K562 (cell line): Measurements from ENCODE around the gene RPS17. TPM values are rescaled to one million over a fixed set of nuclear protein-coding genes. Genes with fewer than 3 reads are reported as not detected.

ENCODE experiments used
- ATAC-seq: fragments of 200-7000 bp; cut with Tn5 transposase; 3 replicates; pipeline ENCODE4 v1.9.1; 2020; ENCODE audit warnings: moderate library complexity
- BruUV-seq: library from RNA; stranded (reverse); fragments of 400-500 nt; replicated peaks from 2 replicates; lab custom pipeline; 2021; lab: Mats Ljungman, UMichigan
- CTCF ChIA-PET: fragments of 300-600 bp; formaldehyde crosslinking; extraction: SDS; loops from one replicate; lab custom pipeline; 2021; ENCODE audit warnings: low intra/inter-chr PET ratio; lab: Yijun Ruan, JAX
- POLR2A ChIA-PET: fragments of 300-600, 350-650 bp; sonication (Branson Sonifier 250); formaldehyde crosslinking; extraction: SDS; loops from one replicate; lab custom pipeline; 2021; ENCODE audit warnings: antibody characterized with exemption, inconsistent platforms; lab: Yijun Ruan, JAX
- DNase-seq, 4 experiments: peaks; one replicate each; pipeline versions ENCODE4 v3.0.0 to v3.0.0-alpha.2; 2011 to 2018; ENCODE audit warnings: low spot score in 3 of 4, mixed read lengths in 3 of 4; ENCODE audit errors: extremely low read depth in 1 of 4
- FAIRE-seq: peaks from 2 replicates; lab custom pipeline; 2011; peaks lifted over from hg19 to GRCh38; lab: Jason Lieb, UNC
- H2AFZ ChIP-seq: 2 replicates; pipeline ENCODE4 v1.6.0; 2011; ENCODE audit warnings: low read depth, low read length, control low read depth, inconsistent platforms
- H3K27ac ChIP-seq: fragments of 200-600 bp; 3 replicates; pipeline ENCODE4 v1.8.0; 2011; ENCODE audit warnings: low read depth, mild to moderate bottlenecking, control low read depth, inconsistent platforms, low read length, moderate library complexity, mixed read lengths; ENCODE audit errors: extremely low read depth
- H3K27me3 ChIP-seq, 2 experiments: fragments of 300-600 bp in 1 of 2; 2 replicates in 1 of 2; 3 replicates in 1 of 2; pipeline versions ENCODE4 v1.6.0 to v1.8.0; 2011; ENCODE audit warnings: inconsistent platforms in 2 of 2, low read length in 2 of 2, mild to moderate bottlenecking in 1 of 2, mixed read lengths in 1 of 2, moderate library complexity in 1 of 2; ENCODE audit not compliant: control insufficient read depth in 2 of 2, insufficient read depth in 2 of 2
- H3K36me3 ChIP-seq: fragments of 300-600 bp; 3 replicates; pipeline ENCODE4 v1.8.0; 2011; ENCODE audit warnings: mild to moderate bottlenecking, low read length, inconsistent platforms; ENCODE audit not compliant: control insufficient read depth, insufficient read depth
- H3K4me1 ChIP-seq, 2 experiments: fragments of 200-600 bp in 1 of 2; replicated peaks in 1 of 2; 2 replicates in 1 of 2; 3 replicates in 1 of 2; pipeline versions ENCODE4 v1.5.1 to v1.8.0; 2011; ENCODE audit warnings: inconsistent platforms in 2 of 2, low read length in 2 of 2, mild to moderate bottlenecking in 1 of 2, mixed read lengths in 1 of 2, moderate library complexity in 1 of 2; ENCODE audit not compliant: control insufficient read depth in 2 of 2, insufficient read depth in 2 of 2
- H3K4me2 ChIP-seq: 2 replicates; pipeline ENCODE4 v1.6.1; 2011; ENCODE audit warnings: low read length, control low read depth, inconsistent platforms, mixed read lengths; ENCODE audit not compliant: insufficient read depth
- H3K4me3 ChIP-seq: fragments of 200-600 bp; sonication (generic), shearing (Covaris generic); 2 replicates; pipeline ENCODE4 v1.5.1; 2016; ENCODE audit warnings: control low read depth, inconsistent platforms
- H3K79me2 ChIP-seq: fragments of 200-600 bp; 3 replicates; pipeline ENCODE4 v1.8.0; 2011; ENCODE audit warnings: low read length, inconsistent platforms; ENCODE audit not compliant: control insufficient read depth, insufficient read depth
- H3K9ac ChIP-seq, 2 experiments: 2 replicates each; pipeline versions ENCODE4 v1.6.0 to v1.6.1; 2011; ENCODE audit warnings: low read depth in 2 of 2, low read length in 2 of 2, control low read depth in 1 of 2, inconsistent platforms in 1 of 2, mild to moderate bottlenecking in 1 of 2, mixed read lengths in 1 of 2; ENCODE audit not compliant: insufficient read depth in 1 of 2
- H3K9me1 ChIP-seq: one replicate; pipeline ENCODE4 v1.6.0; 2011; ENCODE audit warnings: inconsistent platforms, mild to moderate bottlenecking, low read length, moderate library complexity; ENCODE audit not compliant: control insufficient read depth, insufficient read depth
- H3K9me3 ChIP-seq: replicated peaks from 2 replicates; pipeline ENCODE4 v1.5.1; 2011; ENCODE audit warnings: low read depth, low read length, inconsistent platforms; ENCODE audit not compliant: control insufficient read depth, insufficient read depth
- H4K20me1 ChIP-seq: replicated peaks from 2 replicates; pipeline ENCODE4 v1.6.1; 2011; ENCODE audit warnings: low read length, inconsistent platforms, mixed read lengths; ENCODE audit not compliant: control insufficient read depth, insufficient read depth
- ATF4 ChIP-seq: fragments of 450-650 bp; formaldehyde crosslinking; IDR thresholded peaks from 2 replicates; pipeline ENCODE4 v1.4.0; 2022; ENCODE audit warnings: mild to moderate bottlenecking, moderate library complexity
- CREBBP ChIP-seq: IDR thresholded peaks from one replicate; pipeline ENCODE4 v1.6.1; 2012; ENCODE audit warnings: low read depth, mild to moderate bottlenecking, control low read depth, inconsistent platforms, low read length
- EGR1 ChIP-seq: fragments of 450-650 bp; conservative IDR thresholded peaks from 2 replicates; pipeline ENCODE4 v1.6.1; 2017; ENCODE audit warnings: mild to moderate bottlenecking
- SAFB2 ChIP-seq: fragments of 200-400 bp; formaldehyde crosslinking; IDR thresholded peaks from 2 replicates; pipeline ENCODE4 v1.6.1; 2018; ENCODE audit warnings: borderline replicate concordance, low read length, low read depth, moderate library complexity; ENCODE audit not compliant: severe bottlenecking
- ZNF395 ChIP-seq: fragments of 200-800 bp; sonication (Bioruptor generic); IDR thresholded peaks from 2 replicates; pipeline ENCODE4 v1.6.1; 2017; ENCODE audit warnings: missing genetic modification characterization, missing compliant biosample characterization
- ZNF584 ChIP-seq: fragments of 200-800 bp; sonication (Bioruptor generic); IDR thresholded peaks from 2 replicates; pipeline ENCODE4 v1.6.1; 2016; ENCODE audit warnings: low read depth, mild to moderate bottlenecking, missing genetic modification characterization, missing compliant biosample characterization
- ZNF75A ChIP-seq: fragments of 450-650 bp; formaldehyde crosslinking; IDR thresholded peaks from 2 replicates; pipeline ENCODE4 v1.4.0; 2020; ENCODE audit warnings: mild to moderate bottlenecking
- WGBS: fragments of 100-300 bp; shearing (Covaris generic); methylation state at CpG from one replicate; pipeline ENCODE4 v1.1.6; 2016; ENCODE audit warnings: low coverage, mixed read lengths; ENCODE audit not compliant: insufficient coverage; ENCODE audit errors: missing lambda C conversion rate; 5-methylcytosine and 5-hydroxymethylcytosine counted together
- in situ Hi-C: fragments of 300-500 bp; cut with MboI; formaldehyde crosslinking; loops from 4 replicates; pipeline ENCODE4 v1.15.0; 2018; ENCODE audit warnings: inconsistent platforms, mixed read lengths
- intact Hi-C: fragments of 100-400 bp; cut with micrococcal nuclease; formaldehyde crosslinking; loops from 2 replicates; pipeline ENCODE4 v1.14.2; 2022
- polyA plus RNA-seq, 8 experiments: library from polyadenylated mRNA; depleted of rRNA in 4 of 8; stranded (reverse) in 5 of 8; unstranded in 3 of 8; fragments of >200 nt; fragmentation: Nextera tagmentation in 2 of 8; fragmentation: Illumina TruSeq in 1 of 8; extraction: Ambion mirVana in 2 of 8; extraction: Trizol in 1 of 8; gene quantifications; 2 replicates each; pipeline versions ENCODE4 v1.2.1 to v1.2.3, GENCODE V29; 2011 to 2014; ENCODE audit warnings: inconsistent platforms in 1 of 8, missing spikeins in 1 of 8
- total RNA-seq, 7 experiments: library from RNA; depleted of rRNA in 6 of 7; stranded (reverse); fragments of >200 nt in 6 of 7; fragmentation: Illumina TruSeq in 2 of 7; extraction: Trizol in 2 of 7; gene quantifications; 2 replicates each; pipeline versions ENCODE4 v1.2.1 to v1.2.3, GENCODE V29; 2011 to 2021; ENCODE audit warnings: low replicate concordance in 1 of 7

The RPS17 gene
- total and polyA plus RNA-seq, 9 of the 15 experiments (the other 6 are each of a cell fraction or from before 2014, with no cell fraction given): 1,988 to 6,515 (median 5,229) TPM

GRCh38 chr15:82533801-82534200, 6.5 kb downstream of the RPS17 start:
- FAIRE-seq (no peak), DNase-seq (peak in 1 of 4 experiments; percentile 5), ATAC-seq (no peak)
- ChIA-PET CTCF (no interaction called here), POLR2A (no interaction called here)
- Histone ChIP-seq H3K27me3 (no peaks in the 10 kb centered on the region), H4K20me1 (peaks cover 31% of the 10 kb centered on the region), H3K9me1 (peaks cover 5% of the 10 kb centered on the region), H3K4me3 (no peak overlapping the region), H3K9me3 (no peaks in the 10 kb centered on the region), H2AFZ (no peak overlapping the region), H3K79me2 (peaks cover 28% of the 10 kb centered on the region), H3K4me1 (peaks cover 20 to 21% of the 10 kb centered on the region in 2 experiments; a peak in 4 of 5 replicates), H3K9ac (no peak overlapping the region), H3K4me2 (no peak overlapping the region), H3K36me3 (peaks cover 54% of the 10 kb centered on the region)
- WGBS: 97% methylated on average over 3 of the region's 3 CpGs
- BruUV-seq: no TSS peak
- intact Hi-C loops: no loop called here
- TF ChIP-seq ZNF395 (CRISPR knock-in tag): no peak
- TF ChIP-seq EGR1: no peak
- no peak for TF ChIP-seq ATF4 (CRISPR knock-in tag)
- no peak for TF ChIP-seq CREBBP
- no peak for TF ChIP-seq ZNF584 (CRISPR knock-in tag)
- no peak for TF ChIP-seq ZNF75A
- no peak for TF ChIP-seq SAFB2
- TF ChIP-seq, all 486 proteins: peak for 0
- peak overlapping the region; percentile 39; the same call in 2 of the 3 replicates for H3K27ac ChIP-seq
- in situ Hi-C loops: loop anchor here (5.0 kb wide), 1 partner anchor 468 kb away; no protein-coding TSS in a partner anchor
